CD14-positive monocyte (primary cell): ENCODE data around the gene DYNC1LI1. TPM values are rescaled to one million over a fixed set of nuclear protein-coding genes. Genes with fewer than 3 reads are reported as not detected.

Experiments used
- DNase-seq, 3 donors: peaks; one replicate each; pipeline ENCODE4 v3.0.0-alpha.2; 2011 to 2022
- H2AFZ ChIP-seq: 2 replicates; pipeline ENCODE4 v1.6.0; 2012; ENCODE audit warnings: mild to moderate bottlenecking, low read depth, low read length, inconsistent platforms; ENCODE audit not compliant: insufficient read depth, poor library complexity, severe bottlenecking
- H3K27ac ChIP-seq, 2 donors: 1 replicate in 1 of 2; 2 replicates in 1 of 2; pipeline ENCODE4 v1.5.1; 2012 to 2013; ENCODE audit warnings: low read length in 2 of 2, control low read depth in 1 of 2, inconsistent platforms in 1 of 2, low read depth in 1 of 2, mild to moderate bottlenecking in 1 of 2
- H3K27me3 ChIP-seq, 2 donors: one replicate each; pipeline versions ENCODE4 v1.6.0 to v1.6.1; 2011 to 2013; ENCODE audit warnings: low read length in 2 of 2; ENCODE audit not compliant: control insufficient read depth in 2 of 2, insufficient read depth in 2 of 2
- H3K36me3 ChIP-seq, 2 donors: replicated peaks in 1 of 2; 1 replicate in 1 of 2; 2 replicates in 1 of 2; pipeline versions ENCODE4 v1.5.1 to v1.6.1; 2012 to 2013; ENCODE audit warnings: low read length in 2 of 2, control low read depth in 1 of 2, inconsistent platforms in 1 of 2, mild to moderate bottlenecking in 1 of 2; ENCODE audit not compliant: insufficient read depth in 2 of 2, control insufficient read depth in 1 of 2
- H3K4me1 ChIP-seq, 2 donors: 1 replicate in 1 of 2; 2 replicates in 1 of 2; pipeline versions ENCODE4 v1.5.1 to v1.6.1; 2012 to 2013; ENCODE audit warnings: low read length in 2 of 2, control low read depth in 1 of 2, inconsistent platforms in 1 of 2, mild to moderate bottlenecking in 1 of 2, moderate library complexity in 1 of 2; ENCODE audit not compliant: insufficient read depth in 2 of 2, control insufficient read depth in 1 of 2
- H3K4me2 ChIP-seq: replicated peaks from 2 replicates; pipeline ENCODE3; 2012; ENCODE audit warnings: low read length, moderate library complexity, mild to moderate bottlenecking; ENCODE audit not compliant: poor library complexity, severe bottlenecking; ENCODE audit errors: extremely low read depth
- H3K4me3 ChIP-seq, 3 experiments: fragments of 200-600 bp in 1 of 3; sonication (generic) in 1 of 3; replicated peaks in 1 of 3; 1 replicate in 2 of 3; 2 replicates in 1 of 3; pipeline ENCODE4 v1.5.1; 2011 to 2013; ENCODE audit warnings: low read length in 3 of 3, mild to moderate bottlenecking in 3 of 3, control low read depth in 2 of 3, low read depth in 2 of 3, inconsistent platforms in 1 of 3, moderate library complexity in 1 of 3
- H3K79me2 ChIP-seq: 2 replicates; pipeline ENCODE4 v1.6.0; 2012; ENCODE audit warnings: mild to moderate bottlenecking, control low read depth, inconsistent platforms, low read length, moderate library complexity; ENCODE audit not compliant: insufficient read depth
- H3K9ac ChIP-seq: 2 replicates; pipeline ENCODE4 v1.6.0; 2017; ENCODE audit warnings: low read length, mild to moderate bottlenecking; ENCODE audit not compliant: insufficient read depth, poor library complexity, severe bottlenecking
- H3K9me3 ChIP-seq, 2 donors: replicated peaks in 1 of 2; 1 replicate in 1 of 2; 2 replicates in 1 of 2; pipeline versions ENCODE4 v1.5.1 to v1.6.1; 2012 to 2013; ENCODE audit warnings: low read length in 2 of 2, control low read depth in 1 of 2; ENCODE audit not compliant: control insufficient read depth in 1 of 2, insufficient read depth in 1 of 2
- H4K20me1 ChIP-seq: 2 replicates; pipeline ENCODE4 v1.6.0; 2012; ENCODE audit warnings: mild to moderate bottlenecking, low read length, control low read depth, moderate library complexity; ENCODE audit not compliant: insufficient read depth
- H3K27ac Mint-ChIP-seq, 7 donors: one replicate each; pipeline ENCODE4 v1.8.0; 2020; ENCODE audit warnings: mild to moderate bottlenecking in 7 of 7, mixed read lengths in 7 of 7, moderate library complexity in 6 of 7, inconsistent platforms in 2 of 7
- H3K27me3 Mint-ChIP-seq, 3 donors: one replicate each; pipeline ENCODE4 v1.8.0; 2021 to 2022; ENCODE audit warnings: low read depth in 3 of 3, mild to moderate bottlenecking in 3 of 3, mixed read lengths in 3 of 3, moderate library complexity in 3 of 3, inconsistent platforms in 1 of 3
- H3K36me3 Mint-ChIP-seq, 2 donors: one replicate each; pipeline ENCODE4 v1.8.0; 2020; ENCODE audit warnings: mixed read lengths in 2 of 2, inconsistent platforms in 1 of 2, mild to moderate bottlenecking in 1 of 2
- H3K4me1 Mint-ChIP-seq: one replicate; pipeline ENCODE4 v1.8.0; 2020; ENCODE audit warnings: mild to moderate bottlenecking, mixed read lengths
- H3K4me3 Mint-ChIP-seq, 2 donors: one replicate each; pipeline ENCODE4 v1.8.0; 2020; ENCODE audit warnings: mild to moderate bottlenecking in 2 of 2, mixed read lengths in 2 of 2, moderate library complexity in 1 of 2
- H3K9me3 Mint-ChIP-seq, 7 donors: one replicate each; pipeline ENCODE4 v1.8.0; 2020 to 2022; ENCODE audit warnings: mixed read lengths in 7 of 7, mild to moderate bottlenecking in 6 of 7, moderate library complexity in 6 of 7, inconsistent platforms in 2 of 7
- whole genome bisulfite sequencing: methylation state at CpG from one replicate; pipeline ENCODE4 v1.1.5; 2013; ENCODE audit warnings: missing lambda C conversion rate; ENCODE audit not compliant: insufficient coverage; 5-methylcytosine and 5-hydroxymethylcytosine counted together
- intact Hi-C, 2 donors: fragments of 100-400 bp; cut with micrococcal nuclease; formaldehyde crosslinking; loops; one replicate each; pipeline versions ENCODE4 v1.15.0 to v1.15.1; 2023
- polyA plus RNA-seq, 3 donors: library from polyadenylated mRNA; depleted of rRNA in 1 of 3; unstranded in 2 of 3; stranded (reverse) in 1 of 3; fragments of 300-500 nt in 2 of 3; fragments of >200 nt in 1 of 3; fragmentation: Illumina TruSeq in 2 of 3; gene quantifications; 1 replicate in 2 of 3; 2 replicates in 1 of 3; pipeline ENCODE4 v1.2.3, GENCODE V29; 2012 to 2021
- TF ChIP-seq, protein P1 (sequence below): fragments of 200-600 bp; IDR thresholded peaks from one replicate; pipeline ENCODE4 v1.8.0; 2022; ENCODE audit warnings: antibody characterized with exemption, mild to moderate bottlenecking

The DYNC1LI1 gene
- polyA plus RNA-seq, 3 donors, result 23.5 to 50.1 (median 46.8) TPM

GRCh38 chr3:32596282-32596908 is 25.7 kb upstream of the DYNC1LI1 start:
- Histone ChIP-seq H3K4me1 (no peaks in the 10 kb centered on the region), H3K4me2 (no peak overlapping the region), H3K4me3 (no peak overlapping the region), H3K79me2 (no peaks in the 10 kb centered on the region), H3K36me3 (no peaks in the 10 kb centered on the region), H2AFZ (no peak overlapping the region), H4K20me1 (no peaks in the 10 kb centered on the region), H3K27me3 (no peaks in the 10 kb centered on the region), H3K9ac (no peak overlapping the region), H3K27ac (no peak overlapping the region), H3K9me3 (no peaks in the 10 kb centered on the region)
- Mint-ChIP-seq H3K4me1 (peaks cover 4% of the 10 kb centered on the region), H3K36me3 (no peaks in the 10 kb centered on the region), H3K4me3 (no peak overlapping the region), H3K9me3 (peaks cover 0 to 3% (median 0%) of the 10 kb centered on the region in 7 donors), H3K27ac (no peak overlapping the region), H3K27me3 (peaks cover 0 to 10% (median 0%) of the 10 kb centered on the region in 3 donors)
- intact Hi-C loops, result no loop called here
- TF ChIP-seq, protein P1, sequence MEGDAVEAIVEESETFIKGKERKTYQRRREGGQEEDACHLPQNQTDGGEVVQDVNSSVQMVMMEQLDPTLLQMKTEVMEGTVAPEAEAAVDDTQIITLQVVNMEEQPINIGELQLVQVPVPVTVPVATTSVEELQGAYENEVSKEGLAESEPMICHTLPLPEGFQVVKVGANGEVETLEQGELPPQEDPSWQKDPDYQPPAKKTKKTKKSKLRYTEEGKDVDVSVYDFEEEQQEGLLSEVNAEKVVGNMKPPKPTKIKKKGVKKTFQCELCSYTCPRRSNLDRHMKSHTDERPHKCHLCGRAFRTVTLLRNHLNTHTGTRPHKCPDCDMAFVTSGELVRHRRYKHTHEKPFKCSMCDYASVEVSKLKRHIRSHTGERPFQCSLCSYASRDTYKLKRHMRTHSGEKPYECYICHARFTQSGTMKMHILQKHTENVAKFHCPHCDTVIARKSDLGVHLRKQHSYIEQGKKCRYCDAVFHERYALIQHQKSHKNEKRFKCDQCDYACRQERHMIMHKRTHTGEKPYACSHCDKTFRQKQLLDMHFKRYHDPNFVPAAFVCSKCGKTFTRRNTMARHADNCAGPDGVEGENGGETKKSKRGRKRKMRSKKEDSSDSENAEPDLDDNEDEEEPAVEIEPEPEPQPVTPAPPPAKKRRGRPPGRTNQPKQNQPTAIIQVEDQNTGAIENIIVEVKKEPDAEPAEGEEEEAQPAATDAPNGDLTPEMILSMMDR, result no peak
- 95% methylated on average over 3 of the region's 4 CpGs for WGBS
- no peak for DNase-seq

- no peaks in the 10 kb centered on the region for H3K4me1 ChIP-seq
- H3K9me3 Mint-ChIP-seq, result peaks cover 0 to 1% (median 0%) of the 10 kb centered on the region in 7 donors
- H3K27me3 Mint-ChIP-seq, result peaks cover 0 to 10% (median 2%) of the 10 kb centered on the region in 3 donors
- H3K4me1 Mint-ChIP-seq, result peaks cover 4% of the 10 kb centered on the region
- H3K27ac ChIP-seq, result no peak overlapping the region
- no peaks in the 10 kb centered on the region for H3K27me3 ChIP-seq
- H3K4me3 Mint-ChIP-seq, result no peak overlapping the region
- H3K27ac Mint-ChIP-seq, result no peak overlapping the region
- no peaks in the 10 kb centered on the region for H3K36me3 ChIP-seq
- H4K20me1 ChIP-seq, result no peaks in the 10 kb centered on the region
- TF ChIP-seq, protein P1, result no peak
- intact Hi-C loops, result no loop called here
- no peak overlapping the region for H3K4me3 ChIP-seq
- no peaks in the 10 kb centered on the region for H3K36me3 Mint-ChIP-seq
- 100% methylated on average over 1 of the region's 2 CpGs for WGBS
- no peak for DNase-seq
- no peaks in the 10 kb centered on the region for H3K9me3 ChIP-seq
- H3K9ac ChIP-seq, result no peak overlapping the region
- no peak overlapping the region for H3K4me2 ChIP-seq
- H3K79me2 ChIP-seq, result no peaks in the 10 kb centered on the region
- no peak overlapping the region for H2AFZ ChIP-seq
Observed at GRCh38 chr3:32595323-32595722, 24.7 kb upstream of the DYNC1LI1 start.
